ENCODE results near the gene TRIML2.

TRIML2 gene

GRCh38 chr4:188082796-188083195 is 26.6 kb downstream of the TRIML2 start:
- H3K9me2 ChIP-seq (ENCODE audit: low read depth, low read length): no peaks in the 10 kb centered on the region
- H4K20me1 ChIP-seq (ENCODE audit: insufficient read depth, low read length): no peaks in the 10 kb centered on the region
- TF ChIP-seq EZH2 (IDR thresholded peaks at IDR 0.05; ENCODE audit: borderline replicate concordance, low read length): no peak

GRCh38 chr4:188078116-188078515 is 31.3 kb downstream of the TRIML2 start:
- Histone ChIP-seq H3K36me3 (ENCODE audit: insufficient read depth, low read length) (no peaks in the 10 kb centered on the region), H3K27ac (ENCODE audit: low read depth, low read length, poor library complexity, severe bottlenecking) (no peak overlapping the region), H2AFZ (ENCODE audit: low read length) (no peak overlapping the region), H3K79me2 (ENCODE audit: insufficient read depth, low read length) (no peaks in the 10 kb centered on the region), H3K4me2 (ENCODE audit: low read length) (no peak overlapping the region), H3K9me2 (ENCODE audit: low read depth, low read length) (no peaks in the 10 kb centered on the region), H3K27me3 (ENCODE audit: insufficient read depth, low read length) (no peaks in the 10 kb centered on the region), H4K20me1 (ENCODE audit: insufficient read depth, low read length) (no peaks in the 10 kb centered on the region), H3K9me3 (ENCODE audit: low read length) (no peaks in the 10 kb centered on the region), H3K4me1 (ENCODE audit: insufficient read depth, low read length, severe bottlenecking) (no peaks in the 10 kb centered on the region), H3K4me3 (ENCODE audit: low read depth, low read length, poor library complexity, severe bottlenecking) (no peak overlapping the region), H3F3A (ENCODE audit: insufficient read depth, low read length) (no peaks in the 10 kb centered on the region), H3K9ac (ENCODE audit: low read length) (no peak overlapping the region)
- TF ChIP-seq CTCF (IDR thresholded peaks at IDR 0.05; ENCODE audit: low read length): no peak
- TF ChIP-seq EZH2 (IDR thresholded peaks at IDR 0.05; ENCODE audit: borderline replicate concordance, low read length): no peak

More at GRCh38 chr4:188082796-188083195, 26.6 kb downstream of the TRIML2 start:
- H3F3A ChIP-seq (ENCODE audit: insufficient read depth, low read length): no peaks in the 10 kb centered on the region
- H2AFZ ChIP-seq (ENCODE audit: low read length): no peak overlapping the region
- H3K4me2 ChIP-seq (ENCODE audit: low read length): no peak overlapping the region
- H3K9ac ChIP-seq (ENCODE audit: low read length): no peak overlapping the region
- H3K9me3 ChIP-seq (ENCODE audit: low read length): no peaks in the 10 kb centered on the region
- H3K36me3 ChIP-seq (ENCODE audit: insufficient read depth, low read length): no peaks in the 10 kb centered on the region
- H3K4me1 ChIP-seq (ENCODE audit: insufficient read depth, low read length, severe bottlenecking): no peaks in the 10 kb centered on the region
- H3K27me3 ChIP-seq (ENCODE audit: insufficient read depth, low read length): no peaks in the 10 kb centered on the region
- H3K4me3 ChIP-seq (ENCODE audit: low read depth, low read length, poor library complexity, severe bottlenecking): no peak overlapping the region
- H3K79me2 ChIP-seq (ENCODE audit: insufficient read depth, low read length): no peaks in the 10 kb centered on the region
- no peak overlapping the region for H3K27ac ChIP-seq (ENCODE audit: low read depth, low read length, poor library complexity, severe bottlenecking)

GRCh38 chr4:188076169-188076568 is 33.2 kb downstream of the TRIML2 start:
- TF ChIP-seq EZH2 (IDR thresholded peaks at IDR 0.05; ENCODE audit: borderline replicate concordance, low read length): no peak
- TF ChIP-seq CTCF (IDR thresholded peaks at IDR 0.05; ENCODE audit: low read length): no peak
- Histone ChIP-seq H3K79me2 (ENCODE audit: insufficient read depth, low read length) (no peaks in the 10 kb centered on the region), H3K4me1 (ENCODE audit: insufficient read depth, low read length, severe bottlenecking) (no peaks in the 10 kb centered on the region), H3K9me2 (ENCODE audit: low read depth, low read length) (no peaks in the 10 kb centered on the region), H3K4me3 (ENCODE audit: low read depth, low read length, poor library complexity, severe bottlenecking) (no peak overlapping the region), H3K27me3 (ENCODE audit: insufficient read depth, low read length) (no peaks in the 10 kb centered on the region), H3K4me2 (ENCODE audit: low read length) (no peak overlapping the region), H2AFZ (ENCODE audit: low read length) (no peak overlapping the region), H3F3A (ENCODE audit: insufficient read depth, low read length) (no peaks in the 10 kb centered on the region), H3K9me3 (ENCODE audit: low read length) (no peaks in the 10 kb centered on the region), H3K27ac (ENCODE audit: low read depth, low read length, poor library complexity, severe bottlenecking) (no peak overlapping the region), H4K20me1 (ENCODE audit: insufficient read depth, low read length) (no peaks in the 10 kb centered on the region), H3K36me3 (ENCODE audit: insufficient read depth, low read length) (no peaks in the 10 kb centered on the region), H3K9ac (ENCODE audit: low read length) (no peak overlapping the region)

- Histone ChIP-seq H3F3A (ENCODE audit: insufficient read depth, low read length) (no peaks in the 10 kb centered on the region), H3K4me1 (ENCODE audit: insufficient read depth, low read length, severe bottlenecking) (no peaks in the 10 kb centered on the region), H3K9me2 (ENCODE audit: low read depth, low read length) (no peaks in the 10 kb centered on the region), H3K27ac (ENCODE audit: low read depth, low read length, poor library complexity, severe bottlenecking) (no peak overlapping the region), H3K79me2 (ENCODE audit: insufficient read depth, low read length) (no peaks in the 10 kb centered on the region), H3K27me3 (ENCODE audit: insufficient read depth, low read length) (no peaks in the 10 kb centered on the region), H4K20me1 (ENCODE audit: insufficient read depth, low read length) (no peaks in the 10 kb centered on the region), H3K9ac (ENCODE audit: low read length) (no peak overlapping the region), H3K36me3 (ENCODE audit: insufficient read depth, low read length) (no peaks in the 10 kb centered on the region), H2AFZ (ENCODE audit: low read length) (no peak overlapping the region), H3K4me3 (ENCODE audit: low read depth, low read length, poor library complexity, severe bottlenecking) (no peak overlapping the region), H3K9me3 (ENCODE audit: low read length) (no peaks in the 10 kb centered on the region), H3K4me2 (ENCODE audit: low read length) (no peak overlapping the region)
- TF ChIP-seq CTCF (IDR thresholded peaks at IDR 0.05; ENCODE audit: low read length) (no peak), EZH2 (IDR thresholded peaks at IDR 0.05; ENCODE audit: borderline replicate concordance, low read length) (no peak)
Measured at GRCh38 chr4:188061083-188061482, 48.3 kb downstream of the TRIML2 start.

Measured in OCI-LY1 (cell line).